Measurements from ENCODE around the gene HK2.

Gene HK2

DNA sequence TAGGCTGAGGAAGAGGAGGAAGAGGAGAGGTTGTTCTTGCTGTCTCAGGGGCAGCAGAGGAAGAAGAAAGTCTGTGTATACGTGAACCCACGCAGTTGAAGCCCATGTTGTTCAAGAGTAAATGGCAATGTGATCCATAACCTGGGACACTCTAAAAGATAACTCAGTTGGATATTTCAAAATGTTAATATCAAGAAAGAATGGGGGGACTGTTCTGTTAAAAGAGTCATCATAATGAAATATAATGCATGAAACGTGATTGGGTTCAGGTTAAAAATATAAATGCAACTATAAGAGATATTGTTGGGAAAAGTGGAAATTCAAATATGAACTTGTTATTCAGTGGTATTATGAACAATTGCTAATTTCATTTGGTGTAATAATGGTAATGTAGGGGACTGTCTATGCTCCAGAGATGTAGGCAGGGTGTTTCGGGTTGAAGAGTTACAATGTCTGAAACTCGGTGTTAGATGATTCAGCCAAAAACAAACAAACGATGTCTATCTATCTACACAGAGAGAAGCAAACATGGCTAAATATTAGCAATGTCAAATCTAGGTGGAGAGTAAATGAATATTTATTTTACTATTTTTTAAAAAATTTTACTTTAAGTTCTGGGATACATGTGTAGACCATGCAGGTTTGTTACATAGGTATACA lies 103.4 kb downstream of the HK2 start:
- DNase-seq (ENCODE audit: low read depth): no peak

GRCh38 chr2:74938264-74938663 lies 104.3 kb downstream of the HK2 start:
- no peak for DNase-seq (ENCODE audit: low read depth)

GRCh38 chr2:74939919-74940812 lies 106.2 kb downstream of the HK2 start:
- DNase-seq (ENCODE audit: low read depth): no peak

GRCh38 chr2:74941284-74941683 lies 107.4 kb downstream of the HK2 start:
- DNase-seq (ENCODE audit: low read depth): no peak

GRCh38 chr2:74942263-74942662 lies 108.3 kb downstream of the HK2 start:
- no peak for DNase-seq (ENCODE audit: low read depth)
